H1 (cell line): ENCODE data around the gene TMUB2. TPM values are rescaled to one million over a fixed set of nuclear protein-coding genes. Genes with fewer than 3 reads are reported as not detected.

Experiments used
- CTCF ChIA-PET: fragments of 300-600 bp; sonication (Branson Sonifier 250); formaldehyde crosslinking; loops from one replicate; lab custom pipeline; 2021; ENCODE audit not compliant: partially characterized antibody; lab: Charles Lee
- POLR2A ChIA-PET: fragments of 300-600 bp; sonication (Branson Sonifier 250); formaldehyde crosslinking; loops from one replicate; lab custom pipeline; 2021; ENCODE audit warnings: inconsistent platforms; ENCODE audit not compliant: partially characterized antibody; lab: Charles Lee
- DNase-seq, 2 experiments: peaks; one replicate each; pipeline versions ENCODE4 v3.0.0 to v3.0.0-alpha.2; 2010 to 2022; ENCODE audit warnings: low spot score in 2 of 2, low read depth in 1 of 2, mixed read lengths in 1 of 2
- FAIRE-seq: peaks from 2 replicates; lab custom pipeline; 2011; peaks lifted over from hg19 to GRCh38; lab: Jason Lieb, UNC
- H2AFZ ChIP-seq: 2 replicates; pipeline ENCODE4 v1.8.1; 2012; ENCODE audit warnings: low read length, inconsistent platforms
- H2AK5ac ChIP-seq: 2 replicates; pipeline ENCODE4 v1.6.1; 2013; ENCODE audit warnings: low read depth, low read length
- H2BK120ac ChIP-seq: replicated peaks from 2 replicates; pipeline ENCODE3; 2013; ENCODE audit warnings: low read depth, low read length, inconsistent platforms
- H2BK12ac ChIP-seq: 2 replicates; pipeline ENCODE4 v1.6.1; 2013; ENCODE audit warnings: low read depth, low read length
- H2BK15ac ChIP-seq: 2 replicates; pipeline ENCODE4 v1.6.1; 2013; ENCODE audit warnings: low read length
- H2BK20ac ChIP-seq: 2 replicates; pipeline ENCODE4 v1.6.1; 2013; ENCODE audit warnings: low read length
- H2BK5ac ChIP-seq: 2 replicates; pipeline ENCODE4 v1.6.1; 2013; ENCODE audit warnings: low read depth, low read length
- H3K14ac ChIP-seq: 2 replicates; pipeline ENCODE4 v1.6.1; 2013; ENCODE audit warnings: inconsistent platforms; ENCODE audit not compliant: insufficient read length
- H3K18ac ChIP-seq: 2 replicates; pipeline ENCODE4 v1.6.1; 2013; ENCODE audit warnings: low read length; ENCODE audit errors: extremely low read depth
- H3K23ac ChIP-seq: 2 replicates; pipeline ENCODE4 v1.6.1; 2013; ENCODE audit warnings: inconsistent platforms; ENCODE audit not compliant: insufficient read length
- H3K23me2 ChIP-seq: 2 replicates; pipeline ENCODE4 v1.6.1; 2013; ENCODE audit warnings: low read depth, low read length
- H3K27ac ChIP-seq: 2 replicates; pipeline ENCODE4 v1.6.1; 2011; ENCODE audit warnings: low read depth, low read length, inconsistent platforms
- H3K27me3 ChIP-seq, 4 experiments: replicated peaks in 1 of 4; 1 replicate in 1 of 4; 2 replicates in 3 of 4; pipeline versions ENCODE4 v1.6.1 to v1.8.1; 2011 to 2013; ENCODE audit warnings: low read length in 3 of 4, mild to moderate bottlenecking in 3 of 4, inconsistent platforms in 2 of 4, mixed read lengths in 2 of 4, moderate library complexity in 1 of 4; ENCODE audit not compliant: control insufficient read depth in 3 of 4, insufficient read depth in 3 of 4; ENCODE audit errors: extremely low read depth in 1 of 4
- H3K36me3 ChIP-seq, 4 experiments: 2 replicates each; pipeline versions ENCODE4 v1.6.1 to v1.8.1; 2011 to 2013; ENCODE audit warnings: mild to moderate bottlenecking in 4 of 4, low read length in 3 of 4, moderate library complexity in 2 of 4, control low read depth in 1 of 4, inconsistent platforms in 1 of 4; ENCODE audit not compliant: insufficient read depth in 4 of 4, control insufficient read depth in 2 of 4
- H3K4ac ChIP-seq: replicated peaks from 2 replicates; pipeline ENCODE3; 2013; ENCODE audit warnings: low read length, low read depth, mixed read lengths, inconsistent platforms; ENCODE audit not compliant: insufficient read length
- H3K4me1 ChIP-seq, 4 experiments: replicated peaks in 1 of 4; 1 replicate in 1 of 4; 2 replicates in 3 of 4; pipeline versions ENCODE4 v1.6.1 to v1.8.1; 2011 to 2013; ENCODE audit warnings: low read length in 3 of 4, inconsistent platforms in 2 of 4, mixed read lengths in 1 of 4; ENCODE audit not compliant: insufficient read depth in 4 of 4, control insufficient read depth in 3 of 4
- H3K4me2 ChIP-seq, 2 experiments: 2 replicates each; pipeline versions ENCODE4 v1.6.1 to v1.8.1; 2011 to 2013; ENCODE audit warnings: low read depth in 2 of 2, low read length in 2 of 2, control low read depth in 1 of 2, inconsistent platforms in 1 of 2, mild to moderate bottlenecking in 1 of 2; ENCODE audit not compliant: insufficient read depth in 1 of 2
- H3K4me3 ChIP-seq, 4 experiments: fragments of 200-600, 300-600 bp in 1 of 4; sonication (generic), shearing (Covaris generic), sonication (Bioruptor Twin) in 1 of 4; 2 replicates each; pipeline versions ENCODE4 v1.5.1 to v1.8.1; 2011 to 2016; ENCODE audit warnings: low read length in 4 of 4, low read depth in 3 of 4, control low read depth in 2 of 4, inconsistent platforms in 2 of 4, mild to moderate bottlenecking in 2 of 4, mixed read lengths in 1 of 4, moderate library complexity in 1 of 4; ENCODE audit not compliant: insufficient read depth in 2 of 4; ENCODE audit errors: extremely low read depth in 1 of 4
- H3K56ac ChIP-seq: replicated peaks from 2 replicates; pipeline ENCODE3; 2013; ENCODE audit warnings: low read depth, mild to moderate bottlenecking, mixed read lengths, low read length, inconsistent platforms; ENCODE audit not compliant: insufficient read length
- H3K79me1 ChIP-seq: 2 replicates; pipeline ENCODE4 v1.6.1; 2013; ENCODE audit warnings: low read depth, low read length, control low read depth
- H3K79me2 ChIP-seq, 2 experiments: 2 replicates each; pipeline versions ENCODE4 v1.6.1 to v1.8.1; 2012 to 2013; ENCODE audit warnings: low read length in 2 of 2, mild to moderate bottlenecking in 2 of 2, inconsistent platforms in 1 of 2; ENCODE audit not compliant: insufficient read depth in 2 of 2, control insufficient read depth in 1 of 2
- H3K9ac ChIP-seq, 4 experiments: replicated peaks in 1 of 4; 1 replicate in 1 of 4; 2 replicates in 3 of 4; pipeline versions ENCODE4 v1.6.1 to v1.8.1; 2011 to 2013; ENCODE audit warnings: low read depth in 3 of 4, low read length in 3 of 4, control low read depth in 2 of 4, mild to moderate bottlenecking in 2 of 4, moderate library complexity in 2 of 4, inconsistent platforms in 1 of 4; ENCODE audit errors: extremely low read depth in 1 of 4
- H3K9me3 ChIP-seq, 2 experiments: 2 replicates each; pipeline versions ENCODE4 v1.6.1 to v1.8.1; 2012 to 2013; ENCODE audit warnings: mild to moderate bottlenecking in 2 of 2, moderate library complexity in 2 of 2, control low read depth in 1 of 2, inconsistent platforms in 1 of 2, low read depth in 1 of 2, low read length in 1 of 2, mixed read lengths in 1 of 2; ENCODE audit not compliant: insufficient read depth in 2 of 2
- H4K20me1 ChIP-seq, 2 experiments: replicated peaks in 1 of 2; 2 replicates each; pipeline versions ENCODE3 to v1.8.1; 2011 to 2013; ENCODE audit warnings: inconsistent platforms in 2 of 2, low read length in 2 of 2, mild to moderate bottlenecking in 1 of 2; ENCODE audit not compliant: insufficient read depth in 2 of 2, control insufficient read depth in 1 of 2
- H4K5ac ChIP-seq: 2 replicates; pipeline ENCODE4 v1.6.1; 2013; ENCODE audit warnings: low read length, low read depth, mixed read lengths, inconsistent platforms; ENCODE audit not compliant: insufficient read length
- H4K8ac ChIP-seq: 2 replicates; pipeline ENCODE4 v1.8.0; 2013; ENCODE audit warnings: mild to moderate bottlenecking, moderate library complexity, low read length, inconsistent platforms; ENCODE audit not compliant: insufficient read depth; ENCODE audit errors: extremely low read depth
- H4K91ac ChIP-seq: replicated peaks from 2 replicates; pipeline ENCODE3; 2013; ENCODE audit warnings: low read length, mixed read lengths, inconsistent platforms; ENCODE audit not compliant: insufficient read length
- CBX5 ChIP-seq: fragments of 300-800, 300-1000 bp; sonication (generic); IDR thresholded peaks from 2 replicates; pipeline ENCODE4 v1.7.1; 2016; ENCODE audit warnings: antibody characterized with exemption, low read length, low read depth
- POLR2A ChIP-seq, 2 experiments: IDR thresholded peaks; 1 replicate in 1 of 2; 2 replicates in 1 of 2; pipeline ENCODE4 v1.6.1; 2011; ENCODE audit warnings: low read depth in 2 of 2, low read length in 2 of 2, mild to moderate bottlenecking in 2 of 2; ENCODE audit errors: control extremely low read depth in 1 of 2
- POLR2AphosphoS5 ChIP-seq: IDR thresholded peaks from 2 replicates; pipeline ENCODE4 v1.6.1; 2011; ENCODE audit warnings: low read depth, low read length
- RAD21 ChIP-seq, 2 experiments: IDR thresholded peaks in 1 of 2; conservative IDR thresholded peaks in 1 of 2; 2 replicates each; pipeline ENCODE4 v1.6.1; 2011; ENCODE audit warnings: low read depth in 2 of 2, low read length in 2 of 2, improper control_type of control experiment in 1 of 2, inconsistent platforms in 1 of 2, mild to moderate bottlenecking in 1 of 2, moderate library complexity in 1 of 2
- SIN3A ChIP-seq, 2 experiments: IDR thresholded peaks in 1 of 2; conservative IDR thresholded peaks in 1 of 2; 2 replicates each; pipeline ENCODE4 v1.6.1; 2011 to 2012; ENCODE audit warnings: low read length in 2 of 2, improper control_type of control experiment in 1 of 2, low read depth in 1 of 2, mild to moderate bottlenecking in 1 of 2
- SIX5 ChIP-seq: IDR thresholded peaks from 2 replicates; pipeline ENCODE4 v1.6.1; 2011; ENCODE audit warnings: mild to moderate bottlenecking, low read depth, low read length
- TBP ChIP-seq: IDR thresholded peaks from 2 replicates; pipeline ENCODE4 v1.6.1; 2011; ENCODE audit warnings: low read depth, low read length, improper control_type of control experiment
- WGBS, 2 experiments: shearing (Covaris generic) in 1 of 2; methylation state at CpG; one replicate each; pipeline versions ENCODE4 v1.1.6 to v1.1.7; 2013 to 2015; ENCODE audit warnings: low lambda C conversion rate in 2 of 2, mixed read lengths in 2 of 2, inconsistent platforms in 1 of 2, low coverage in 1 of 2, missing lambda C conversion rate in 1 of 2; ENCODE audit not compliant: insufficient replicate concordance in 2 of 2, insufficient coverage in 1 of 2, insufficient read length in 1 of 2; ENCODE audit errors: extremely low coverage in 1 of 2, missing lambda C conversion rate in 1 of 2; 5-methylcytosine and 5-hydroxymethylcytosine counted together
- polyA plus RNA-seq, 7 experiments: library from polyadenylated mRNA; depleted of rRNA in 3 of 7; stranded (reverse) in 5 of 7; unstranded in 2 of 7; fragments of >200 nt in 5 of 7; fragments of 200-250 nt in 2 of 7; gene quantifications; 1 replicate in 5 of 7; 2 replicates in 1 of 7; 4 replicates in 1 of 7; pipeline versions ENCODE4 v1.2.1 to v1.2.3, GENCODE V29; 2011 to 2013; ENCODE audit warnings: missing spikeins in 2 of 7, mixed read lengths in 2 of 7
- total RNA-seq: library from RNA; stranded (reverse); fragmentation: NEBNext Ultra II Directional; extraction: Animal tissue kit (Norgen Biotek cat#: 25700); gene quantifications from 2 replicates; pipeline ENCODE4 v1.2.1, GENCODE V29; 2021

TMUB2 gene
- total and polyA plus RNA-seq, 2 of the 8 experiments (the other 6 are each of a cell fraction or from before 2014, with no cell fraction given), result 18.5 to 30.5 TPM

DNA sequence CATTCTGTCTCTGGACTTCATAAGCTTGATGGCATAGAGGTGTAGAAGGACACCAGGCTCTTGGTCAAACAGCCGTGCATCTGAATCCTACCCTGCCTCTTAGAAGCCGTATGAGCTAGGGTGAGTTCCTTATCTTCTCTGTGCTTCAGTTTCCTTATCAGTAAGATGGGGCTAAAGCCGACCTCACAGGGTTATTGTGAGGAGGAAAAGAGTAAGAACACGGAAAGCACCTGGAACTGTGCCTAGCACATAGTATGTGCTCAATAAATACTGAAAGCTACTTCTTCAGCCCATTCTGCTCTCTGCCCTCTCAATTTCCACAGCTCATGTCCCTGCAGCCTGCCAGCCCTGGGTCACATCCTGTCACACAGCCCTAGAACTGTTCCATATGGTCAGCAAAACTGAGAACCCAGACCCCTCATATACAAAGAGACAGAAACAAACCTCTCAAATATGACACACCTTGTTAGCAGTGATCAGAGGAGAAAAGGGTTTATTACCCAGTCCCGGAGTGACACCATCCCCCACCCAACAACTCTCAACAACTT is 49.7 kb downstream of the TMUB2 start:
- no peak overlapping the region for H2BK20ac ChIP-seq
- no peaks in the 10 kb centered on the region for H3K23me2 ChIP-seq
- no peak overlapping the region for H2AK5ac ChIP-seq
- TF ChIP-seq POLR2AphosphoS5 (no peak), RAD21 (IDR thresholded peaks at IDR 0.05 in 1 of 2, conservative IDR thresholded peaks at IDR 0.05 in 1 of 2; ENCODE audit: low read depth in 2 of 2, low read length in 2 of 2) (no peak), POLR2A (IDR thresholded peaks at IDR 0.05; ENCODE audit: control extremely low read depth in 1 of 2, low read depth in 2 of 2, low read length in 2 of 2) (no peak), SIX5 (no peak), TBP (no peak), SIN3A (conservative IDR thresholded peaks at IDR 0.05 in 1 of 2, IDR thresholded peaks at IDR 0.05 in 1 of 2; ENCODE audit: low read depth in 1 of 2, low read length in 2 of 2) (no peak), CBX5 (no peak)
- TF ChIP-seq, all 59 proteins: peak for 0
- H3K79me1 ChIP-seq, result no peaks in the 10 kb centered on the region
- CTCF ChIA-PET, result interaction anchor here (0.9 kb wide), 1 partner anchor 22 kb away, joined by 4 read pairs; no protein-coding TSS in a partner anchor
- H3K23ac ChIP-seq, result no peak overlapping the region
- no peak overlapping the region for H2BK15ac ChIP-seq
- H3K9me3 ChIP-seq, result peaks cover 0 to 6% of the 10 kb centered on the region in 2 experiments; a peak in 1 of 4 replicates
- WGBS, 2 experiments, result 89% methylated on average over 5 of the region's 5 CpGs; no CpG with 5 or more reads in 1 of the 2 experiments
- H3K27me3 ChIP-seq, result no peaks in the 10 kb centered on the region
- FAIRE-seq (no peak), DNase-seq (no peak)
- H2AFZ ChIP-seq, result no peak overlapping the region
- POLR2A ChIA-PET, result interaction anchor here (0.9 kb wide), 1 partner anchor 14 kb away, joined by 3 read pairs; no protein-coding TSS in a partner anchor
- no peaks in the 10 kb centered on the region for H3K4me1 ChIP-seq
- no peak overlapping the region for H3K4ac ChIP-seq
- H2BK12ac ChIP-seq, result no peak overlapping the region
- H3K79me2 ChIP-seq, result no peaks in the 10 kb centered on the region
- no peak overlapping the region for H4K91ac ChIP-seq
- no peaks in the 10 kb centered on the region for H3K36me3 ChIP-seq
- H2BK120ac ChIP-seq, result no peak overlapping the region
- no peak overlapping the region for H2BK5ac ChIP-seq
- H3K27ac ChIP-seq, result no peak overlapping the region
- H4K20me1 ChIP-seq, result no peaks in the 10 kb centered on the region
- no peak overlapping the region for H3K14ac ChIP-seq
- no peak overlapping the region for H3K56ac ChIP-seq
- H3K4me3 ChIP-seq, result no peak overlapping the region
- no peak overlapping the region for H3K4me2 ChIP-seq
- no peak overlapping the region for H3K18ac ChIP-seq
- H4K8ac ChIP-seq, result no peak overlapping the region
- no peak overlapping the region for H4K5ac ChIP-seq
- no peak overlapping the region for H3K9ac ChIP-seq
